RWPE2 (cell line): ENCODE data around the gene TAS2R38.
A peak's percentile ranks its signal among the peaks of the same experiment; 100 is the strongest.

Source experiments
- ATAC-seq: fragments of 200-7000 bp; cut with Tn5 transposase; 3 replicates; pipeline ENCODE4 v1.9.1; 2021; ENCODE audit warnings: low read depth
- DNase-seq: peaks from one replicate; pipeline ENCODE4 v3.0.0-alpha.2; 2020; ENCODE audit warnings: low spot score
- H3K27ac ChIP-seq: fragments of 450-650 bp; 2 replicates; pipeline ENCODE4 v1.5.1; 2017; ENCODE audit warnings: mild to moderate bottlenecking; ENCODE audit not compliant: poor library complexity, severe bottlenecking
- H3K27me3 ChIP-seq: fragments of 250-450 bp; sonication (Bioruptor Pico); 2 replicates; pipeline ENCODE4 v1.5.1; 2021; ENCODE audit warnings: mild to moderate bottlenecking, moderate library complexity; ENCODE audit not compliant: insufficient read depth, poor library complexity, severe bottlenecking
- H3K36me3 ChIP-seq: fragments of 250-450 bp; sonication (Bioruptor Pico); 2 replicates; pipeline ENCODE4 v1.5.1; 2020; ENCODE audit warnings: low read depth, mild to moderate bottlenecking, moderate library complexity
- H3K4me1 ChIP-seq: fragments of 250-450 bp; sonication (Bioruptor Pico); 2 replicates; pipeline ENCODE4 v1.5.1; 2021; ENCODE audit warnings: mild to moderate bottlenecking, moderate library complexity; ENCODE audit not compliant: insufficient read depth, poor library complexity, severe bottlenecking
- H3K4me3 ChIP-seq: fragments of 250-450 bp; sonication (Bioruptor Pico); 2 replicates; pipeline ENCODE4 v1.5.1; 2021; ENCODE audit warnings: mild to moderate bottlenecking, moderate library complexity; ENCODE audit not compliant: severe bottlenecking
- H3K9me3 ChIP-seq: fragments of 250-450 bp; sonication (Bioruptor Pico); 2 replicates; pipeline ENCODE4 v1.5.1; 2021; ENCODE audit warnings: mild to moderate bottlenecking, moderate library complexity; ENCODE audit not compliant: severe bottlenecking
- CTCF ChIP-seq: fragments of 450-650 bp; IDR thresholded peaks from one replicate; pipeline ENCODE4 v1.5.1; 2017; ENCODE audit warnings: mild to moderate bottlenecking, moderate library complexity; ENCODE audit not compliant: poor library complexity, severe bottlenecking

TAS2R38 gene

GRCh38 chr7:141978351-141978750 lies 4.8 kb upstream of the TAS2R38 start:
- TF ChIP-seq CTCF = no peak
- ATAC-seq (no peak), DNase-seq (no peak)
- H3K36me3 ChIP-seq = no peaks in the 10 kb centered on the region
- no peak overlapping the region for H3K4me3 ChIP-seq
- no peaks in the 10 kb centered on the region for H3K27me3 ChIP-seq
- no peak overlapping the region for H3K27ac ChIP-seq
- no peaks in the 10 kb centered on the region for H3K9me3 ChIP-seq
- H3K4me1 ChIP-seq = no peaks in the 10 kb centered on the region

- no peak for DNase-seq
- no peaks in the 10 kb centered on the region for H3K27me3 ChIP-seq
- peak; percentile 17; the same call in 2 of the 3 replicates for ATAC-seq
- TF ChIP-seq CTCF = peak; percentile 81
- no peaks in the 10 kb centered on the region for H3K4me1 ChIP-seq
- H3K9me3 ChIP-seq = no peaks in the 10 kb centered on the region
- no peak overlapping the region for H3K4me3 ChIP-seq
- H3K27ac ChIP-seq = no peak overlapping the region
- no peaks in the 10 kb centered on the region for H3K36me3 ChIP-seq
These were observed 3.1 kb upstream of the TAS2R38 start for GRCh38 chr7:141976524-141977245.

- Histone ChIP-seq H3K27me3 (no peaks in the 10 kb centered on the region), H3K27ac (no peak overlapping the region), H3K4me3 (peak overlapping the region; percentile 7), H3K36me3 (no peaks in the 10 kb centered on the region), H3K4me1 (no peaks in the 10 kb centered on the region), H3K9me3 (no peaks in the 10 kb centered on the region)
- peak; percentile 97 for TF ChIP-seq CTCF
- ATAC-seq = peak; percentile 93
- DNase-seq = peak; percentile 69
These were observed 2.4 kb upstream of the TAS2R38 start for GRCh38 chr7:141975806-141976523.

GRCh38 chr7:141974831-141975230 lies 1.3 kb upstream of the TAS2R38 start:
- TF ChIP-seq CTCF = peak; percentile 76
- no peaks in the 10 kb centered on the region for H3K4me1 ChIP-seq
- no peaks in the 10 kb centered on the region for H3K9me3 ChIP-seq
- H3K4me3 ChIP-seq = no peak overlapping the region
- no peak overlapping the region for H3K27ac ChIP-seq
- H3K36me3 ChIP-seq = no peaks in the 10 kb centered on the region
- no peak; the same call in 2 of the 3 replicates for ATAC-seq
- no peaks in the 10 kb centered on the region for H3K27me3 ChIP-seq
- DNase-seq = no peak
